ENCODE measurements around the gene PKD1L1.
"Not testable (repeated sequence)": the region's sequence is repeated elsewhere in the genome, so short reads cannot be mapped to it uniquely, and the experiment has no call there.

PKD1L1 gene

GRCh38 chr7:47811632-47812380 lies 136.5 kb downstream of the PKD1L1 start:
- Mint-ChIP-seq H3K4me1 (no peaks in the 10 kb centered on the region), H3K27ac (no peak overlapping the region), H3K27me3 (peaks cover 5% of the 10 kb centered on the region), H3K4me3 (no peak overlapping the region), H3K36me3 (no peaks in the 10 kb centered on the region), H3K9me3 (no peaks in the 10 kb centered on the region)
- CTCF ChIA-PET: no interaction called here
- DNase-seq: no peak

GRCh38 chr7:47809387-47809786 lies 138.9 kb downstream of the PKD1L1 start:
- Mint-ChIP-seq H3K27ac (no peak overlapping the region), H3K4me3 (no peak overlapping the region), H3K27me3 (peaks cover 5% of the 10 kb centered on the region), H3K36me3 (no peaks in the 10 kb centered on the region), H3K4me1 (no peaks in the 10 kb centered on the region), H3K9me3 (no peaks in the 10 kb centered on the region)
- DNase-seq: no peak
- CTCF ChIA-PET: interaction anchor here (3.1 kb wide), 1 partner anchor 10 kb away, joined by 11 read pairs; no protein-coding TSS in a partner anchor

- H3K9me3 Mint-ChIP-seq: no peaks in the 10 kb centered on the region
- CTCF ChIA-PET: interaction anchor here (3.1 kb wide), 1 partner anchor 11 kb away, joined by 11 read pairs; no protein-coding TSS in a partner anchor
- H3K27ac Mint-ChIP-seq: no peak overlapping the region
- H3K27me3 Mint-ChIP-seq: peaks cover 5% of the 10 kb centered on the region
- no peaks in the 10 kb centered on the region for H3K4me1 Mint-ChIP-seq
- no peaks in the 10 kb centered on the region for H3K36me3 Mint-ChIP-seq
- no peak overlapping the region for H3K4me3 Mint-ChIP-seq
- DNase-seq: no peak
Measured at GRCh38 chr7:47808321-47808720, 139.9 kb downstream of the PKD1L1 start.

GRCh38 chr7:47807756-47808155 lies 140.5 kb downstream of the PKD1L1 start:
- peaks cover 5% of the 10 kb centered on the region for H3K27me3 Mint-ChIP-seq
- no peaks in the 10 kb centered on the region for H3K4me1 Mint-ChIP-seq
- no peak for DNase-seq
- no peak overlapping the region for H3K4me3 Mint-ChIP-seq
- H3K36me3 Mint-ChIP-seq: no peaks in the 10 kb centered on the region
- no peaks in the 10 kb centered on the region for H3K9me3 Mint-ChIP-seq
- CTCF ChIA-PET: no interaction called here
- no peak overlapping the region for H3K27ac Mint-ChIP-seq

GRCh38 chr7:47807126-47807525 lies 141.1 kb downstream of the PKD1L1 start:
- no peak overlapping the region for H3K4me3 Mint-ChIP-seq
- DNase-seq: no peak
- no peaks in the 10 kb centered on the region for H3K36me3 Mint-ChIP-seq
- CTCF ChIA-PET: no interaction called here
- no peak overlapping the region for H3K27ac Mint-ChIP-seq
- no peaks in the 10 kb centered on the region for H3K9me3 Mint-ChIP-seq
- peaks cover 5% of the 10 kb centered on the region for H3K27me3 Mint-ChIP-seq
- no peaks in the 10 kb centered on the region for H3K4me1 Mint-ChIP-seq

- Mint-ChIP-seq H3K4me1 (no peaks in the 10 kb centered on the region), H3K36me3 (no peaks in the 10 kb centered on the region), H3K4me3 (no peak overlapping the region), H3K27ac (no peak overlapping the region), H3K9me3 (no peaks in the 10 kb centered on the region), H3K27me3 (peaks cover 5% of the 10 kb centered on the region)
- CTCF ChIA-PET: interaction anchor here (0.7 to 1.0 kb wide), 2 partner anchors 12 to 23 kb away, joined by 3 to 5 read pairs; no protein-coding TSS in a partner anchor
- DNase-seq: no peak
Measured at GRCh38 chr7:47806701-47807103, 141.6 kb downstream of the PKD1L1 start.

GRCh38 chr7:47804767-47805545 lies 143.3 kb downstream of the PKD1L1 start:
- no peak for DNase-seq
- CTCF ChIA-PET: no interaction called here
- no peaks in the 10 kb centered on the region for H3K9me3 Mint-ChIP-seq
- no peak overlapping the region for H3K27ac Mint-ChIP-seq
- H3K4me3 Mint-ChIP-seq: no peak overlapping the region
- H3K27me3 Mint-ChIP-seq: peaks cover 5% of the 10 kb centered on the region
- no peaks in the 10 kb centered on the region for H3K36me3 Mint-ChIP-seq
- no peaks in the 10 kb centered on the region for H3K4me1 Mint-ChIP-seq

GRCh38 chr7:47803846-47804245 lies 144.4 kb downstream of the PKD1L1 start:
- H3K27ac Mint-ChIP-seq: no peak overlapping the region
- H3K4me3 Mint-ChIP-seq: no peak overlapping the region
- H3K9me3 Mint-ChIP-seq: no peaks in the 10 kb centered on the region
- peaks cover 5% of the 10 kb centered on the region for H3K27me3 Mint-ChIP-seq
- CTCF ChIA-PET: no interaction called here
- no peaks in the 10 kb centered on the region for H3K36me3 Mint-ChIP-seq
- no peak for DNase-seq
- no peaks in the 10 kb centered on the region for H3K4me1 Mint-ChIP-seq

- no peak for DNase-seq
- peaks cover 5% of the 10 kb centered on the region for H3K27me3 Mint-ChIP-seq
- H3K4me3 Mint-ChIP-seq: no peak overlapping the region
- H3K9me3 Mint-ChIP-seq: no peaks in the 10 kb centered on the region
- no peaks in the 10 kb centered on the region for H3K4me1 Mint-ChIP-seq
- no peaks in the 10 kb centered on the region for H3K36me3 Mint-ChIP-seq
- no peak overlapping the region for H3K27ac Mint-ChIP-seq
- CTCF ChIA-PET: no interaction called here
Measured at GRCh38 chr7:47803025-47803424, 145.2 kb downstream of the PKD1L1 start.

- H3K36me3 Mint-ChIP-seq: no peaks in the 10 kb centered on the region
- no peak overlapping the region for H3K4me3 Mint-ChIP-seq
- H3K27me3 Mint-ChIP-seq: no peaks in the 10 kb centered on the region
- H3K9me3 Mint-ChIP-seq: no peaks in the 10 kb centered on the region
- CTCF ChIA-PET: no interaction called here
- no peak overlapping the region for H3K27ac Mint-ChIP-seq
- DNase-seq: no peak
- no peaks in the 10 kb centered on the region for H3K4me1 Mint-ChIP-seq
Measured at GRCh38 chr7:47801423-47801822, 146.8 kb downstream of the PKD1L1 start.

- Mint-ChIP-seq H3K9me3 (no peaks in the 10 kb centered on the region), H3K4me3 (no peak overlapping the region), H3K27ac (no peak overlapping the region), H3K27me3 (peaks cover 1% of the 10 kb centered on the region), H3K36me3 (no peaks in the 10 kb centered on the region), H3K4me1 (no peaks in the 10 kb centered on the region)
- DNase-seq: no peak
- CTCF ChIA-PET: no interaction called here
Measured at GRCh38 chr7:47799524-47799923, 148.7 kb downstream of the PKD1L1 start.

GRCh38 chr7:47796347-47796746 lies 151.9 kb downstream of the PKD1L1 start:
- no peaks in the 10 kb centered on the region for H3K36me3 Mint-ChIP-seq
- H3K4me3 Mint-ChIP-seq: no peak overlapping the region
- H3K27ac Mint-ChIP-seq: no peak overlapping the region
- CTCF ChIA-PET: interaction anchor here (1.6 kb wide), 1 partner anchor 530 kb away, joined by 4 read pairs; no protein-coding TSS in a partner anchor
- peaks cover 3% of the 10 kb centered on the region for H3K27me3 Mint-ChIP-seq
- no peaks in the 10 kb centered on the region for H3K9me3 Mint-ChIP-seq
- H3K4me1 Mint-ChIP-seq: no peaks in the 10 kb centered on the region
- no peak for DNase-seq

- H3K27me3 Mint-ChIP-seq: peaks cover 3% of the 10 kb centered on the region
- H3K4me1 Mint-ChIP-seq: no peaks in the 10 kb centered on the region
- DNase-seq: no peak
- H3K27ac Mint-ChIP-seq: no peak overlapping the region
- H3K9me3 Mint-ChIP-seq: no peaks in the 10 kb centered on the region
- CTCF ChIA-PET: interaction anchor here (1.6 kb wide), 1 partner anchor 529 kb away, joined by 4 read pairs; no protein-coding TSS in a partner anchor
- H3K4me3 Mint-ChIP-seq: no peak overlapping the region
- no peaks in the 10 kb centered on the region for H3K36me3 Mint-ChIP-seq
Measured at GRCh38 chr7:47795631-47796030, 152.6 kb downstream of the PKD1L1 start.

GRCh38 chr7:47795126-47795525 lies 153.1 kb downstream of the PKD1L1 start:
- H3K9me3 Mint-ChIP-seq, DNase-seq, H3K27me3 Mint-ChIP-seq, H3K4me3 Mint-ChIP-seq, H3K27ac Mint-ChIP-seq, H3K36me3 Mint-ChIP-seq, H3K4me1 Mint-ChIP-seq, CTCF ChIA-PET: not testable (repeated sequence)

- H3K9me3 Mint-ChIP-seq: no peaks in the 10 kb centered on the region
- H3K27ac Mint-ChIP-seq: no peak overlapping the region
- no peaks in the 10 kb centered on the region for H3K4me1 Mint-ChIP-seq
- no peak overlapping the region for H3K4me3 Mint-ChIP-seq
- no peaks in the 10 kb centered on the region for H3K36me3 Mint-ChIP-seq
- H3K27me3 Mint-ChIP-seq: peaks cover 3% of the 10 kb centered on the region
- DNase-seq: no peak
- CTCF ChIA-PET: no interaction called here
Measured at GRCh38 chr7:47794016-47794415, 154.2 kb downstream of the PKD1L1 start.

All from activated naive CD4-positive, alpha-beta T cell treated with anti-CD3 and anti-CD28 coated beads, Interleukin-2, amount 10 ng/mL, durations not matched to agents 7 days and 5 days (primary cell).